HepG2 (cell line): ENCODE measurements around the gene EXOC7. TPM values are rescaled to one million over a fixed set of nuclear protein-coding genes. Genes with fewer than 3 reads are reported as not detected.

ENCODE experiments used
- AGO1 ChIP-seq: fragments of 200-400 bp; formaldehyde crosslinking; IDR thresholded peaks from 2 replicates; pipeline ENCODE4 v1.6.1; 2017; ENCODE audit warnings: mild to moderate bottlenecking, low read depth, low read length, moderate library complexity; ENCODE audit not compliant: poor library complexity, severe bottlenecking
- AKAP8 ChIP-seq: sonication (generic); formaldehyde crosslinking; IDR thresholded peaks from 2 replicates; pipeline ENCODE4 v1.5.1; 2020; ENCODE audit warnings: mild to moderate bottlenecking, missing genetic modification reagents
- FOSL1 ChIP-seq: sonication (generic); formaldehyde crosslinking; IDR thresholded peaks from 2 replicates; pipeline ENCODE4 v1.9.0; 2021; ENCODE audit warnings: missing genetic modification reagents, borderline replicate concordance
- KAT7 ChIP-seq: IDR thresholded peaks from 2 replicates; pipeline ENCODE4 v1.6.1; 2018; ENCODE audit warnings: borderline replicate concordance, missing compliant biosample characterization
- PAF1 ChIP-seq: IDR thresholded peaks from 2 replicates; pipeline ENCODE4 v1.6.1; 2016; ENCODE audit warnings: missing genetic modification reagents, missing compliant biosample characterization
- POLR2A ChIP-seq, 2 experiments: IDR thresholded peaks; 2 replicates each; pipeline ENCODE4 v1.6.1; 2011; ENCODE audit warnings: low read depth in 2 of 2, low read length in 2 of 2, mild to moderate bottlenecking in 1 of 2, moderate library complexity in 1 of 2; ENCODE audit not compliant: insufficient read depth in 1 of 2
- TARDBP ChIP-seq: sonication (generic); formaldehyde crosslinking; IDR thresholded peaks from 2 replicates; pipeline ENCODE4 v1.8.0; 2022; ENCODE audit warnings: mild to moderate bottlenecking, missing genetic modification reagents
- ZFP41 ChIP-seq: sonication (generic); formaldehyde crosslinking; IDR thresholded peaks from 2 replicates; pipeline ENCODE4 v1.4.0; 2020; ENCODE audit warnings: mild to moderate bottlenecking, missing genetic modification reagents, borderline replicate concordance
- ZNF430 ChIP-seq: sonication (generic); formaldehyde crosslinking; IDR thresholded peaks from 2 replicates; pipeline ENCODE4 v1.9.0; 2021; ENCODE audit warnings: mild to moderate bottlenecking, missing genetic modification reagents
- ZNF460 ChIP-seq: sonication (generic); formaldehyde crosslinking; IDR thresholded peaks from 2 replicates; pipeline ENCODE4 v1.5.1; 2020; ENCODE audit warnings: missing genetic modification reagents, mild to moderate bottlenecking, borderline replicate concordance
- ZNF546 ChIP-seq: sonication (generic); formaldehyde crosslinking; conservative IDR thresholded peaks from 2 replicates; pipeline ENCODE4 v1.8.1; 2023; ENCODE audit warnings: mild to moderate bottlenecking, missing genetic modification reagents
- ZNF557 ChIP-seq: sonication (generic); formaldehyde crosslinking; IDR thresholded peaks from 2 replicates; pipeline ENCODE4 v1.4.0; 2020; ENCODE audit warnings: missing genetic modification reagents
- ZNF672 ChIP-seq: sonication (generic); formaldehyde crosslinking; IDR thresholded peaks from 2 replicates; pipeline ENCODE4 v1.8.1; 2022; ENCODE audit warnings: missing genetic modification reagents
- polyA plus RNA-seq, 8 experiments: library from polyadenylated mRNA; depleted of rRNA in 3 of 8; stranded (reverse) in 7 of 8; unstranded in 1 of 8; fragments of >200 nt; fragmentation: Illumina TruSeq in 4 of 8; extraction: Trizol in 4 of 8; gene quantifications; 2 replicates each; pipeline versions ENCODE4 v1.2.1 to v1.2.3, GENCODE V29; 2011 to 2016; ENCODE audit warnings: low read depth in 4 of 8, missing spikeins in 1 of 8, mixed read lengths in 1 of 8; ENCODE audit not compliant: insufficient read depth in 1 of 8
- total RNA-seq, 5 experiments: library from RNA; depleted of rRNA; stranded (reverse); fragments of >200 nt; fragmentation: Illumina TruSeq; extraction: Trizol; gene quantifications; 2 replicates each; pipeline ENCODE4 v1.2.3, GENCODE V29; 2016; ENCODE audit warnings: low read depth in 1 of 5
- TF ChIP-seq, protein P1 (sequence below): sonication (generic); formaldehyde crosslinking; IDR thresholded peaks from 2 replicates; pipeline ENCODE4 v1.8.0; 2022; ENCODE audit warnings: mild to moderate bottlenecking, missing genetic modification reagents, moderate library complexity
- TF ChIP-seq, protein P2 (sequence below): sonication (generic); formaldehyde crosslinking; IDR thresholded peaks from 2 replicates; pipeline ENCODE4 v1.5.0; 2020; ENCODE audit warnings: mild to moderate bottlenecking, missing genetic modification reagents
- TF ChIP-seq, protein P3 (sequence below): sonication (generic); formaldehyde crosslinking; conservative IDR thresholded peaks from 2 replicates; pipeline ENCODE4 v1.5.0; 2020; ENCODE audit warnings: missing genetic modification reagents
- TF ChIP-seq, protein P4 (sequence below): sonication (generic); formaldehyde crosslinking; IDR thresholded peaks from 2 replicates; pipeline ENCODE4 v1.5.1; 2020; ENCODE audit warnings: mild to moderate bottlenecking, moderate library complexity, missing genetic modification reagents
- TF ChIP-seq, protein P5 (sequence below): sonication (generic); formaldehyde crosslinking; IDR thresholded peaks from 2 replicates; pipeline ENCODE4 v1.5.0; 2020; ENCODE audit warnings: missing genetic modification reagents
- TF ChIP-seq, protein P6 (sequence below): sonication (generic); formaldehyde crosslinking; conservative IDR thresholded peaks from 2 replicates; pipeline ENCODE4 v1.4.0; 2020; ENCODE audit warnings: missing genetic modification reagents

EXOC7 gene
- total and polyA plus RNA-seq, 2 of the 13 experiments (the other 11 are each of a cell fraction or from before 2014, with no cell fraction given): 86.9 to 116 TPM

DNA sequence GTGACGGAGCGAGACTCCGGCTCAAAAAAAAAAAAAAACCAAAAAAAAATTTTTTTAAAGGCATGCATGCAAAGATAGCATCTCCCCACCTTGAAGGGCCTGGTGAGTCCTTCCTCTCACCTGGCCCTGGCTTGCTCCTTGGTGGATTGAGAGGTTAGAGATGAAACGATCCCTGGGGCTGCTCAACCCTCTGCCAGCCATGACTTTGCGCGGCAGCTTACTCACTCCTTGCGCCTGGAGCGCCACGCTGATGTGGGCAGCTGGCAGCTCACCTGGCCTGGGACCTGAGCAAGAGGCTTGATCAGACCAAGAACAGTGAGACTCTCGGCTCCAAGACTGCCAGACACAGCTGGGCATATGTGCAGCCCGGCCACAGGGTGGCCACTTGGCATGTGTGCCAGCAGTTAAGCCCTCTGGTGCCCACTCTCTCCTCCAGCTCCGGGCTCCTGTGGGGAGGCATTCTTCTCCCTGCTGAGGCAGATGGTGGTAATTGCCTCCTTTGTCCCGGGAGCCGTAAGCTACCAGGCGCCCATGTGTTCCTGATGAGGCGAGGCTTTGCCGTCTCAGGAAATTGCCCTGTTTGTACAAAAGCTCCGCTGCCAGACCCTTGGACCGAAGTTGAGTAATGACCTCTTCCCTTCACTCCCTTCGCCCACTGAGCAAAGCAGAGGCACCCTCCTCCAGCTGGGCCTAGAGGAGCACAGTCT lies 71.4 kb downstream of the EXOC7 start (continued):
- TF ChIP-seq, protein P1, sequence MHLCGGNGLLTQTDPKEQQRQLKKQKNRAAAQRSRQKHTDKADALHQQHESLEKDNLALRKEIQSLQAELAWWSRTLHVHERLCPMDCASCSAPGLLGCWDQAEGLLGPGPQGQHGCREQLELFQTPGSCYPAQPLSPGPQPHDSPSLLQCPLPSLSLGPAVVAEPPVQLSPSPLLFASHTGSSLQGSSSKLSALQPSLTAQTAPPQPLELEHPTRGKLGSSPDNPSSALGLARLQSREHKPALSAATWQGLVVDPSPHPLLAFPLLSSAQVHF (CRISPR knock-in tag): no peak
- TF ChIP-seq, protein P2, sequence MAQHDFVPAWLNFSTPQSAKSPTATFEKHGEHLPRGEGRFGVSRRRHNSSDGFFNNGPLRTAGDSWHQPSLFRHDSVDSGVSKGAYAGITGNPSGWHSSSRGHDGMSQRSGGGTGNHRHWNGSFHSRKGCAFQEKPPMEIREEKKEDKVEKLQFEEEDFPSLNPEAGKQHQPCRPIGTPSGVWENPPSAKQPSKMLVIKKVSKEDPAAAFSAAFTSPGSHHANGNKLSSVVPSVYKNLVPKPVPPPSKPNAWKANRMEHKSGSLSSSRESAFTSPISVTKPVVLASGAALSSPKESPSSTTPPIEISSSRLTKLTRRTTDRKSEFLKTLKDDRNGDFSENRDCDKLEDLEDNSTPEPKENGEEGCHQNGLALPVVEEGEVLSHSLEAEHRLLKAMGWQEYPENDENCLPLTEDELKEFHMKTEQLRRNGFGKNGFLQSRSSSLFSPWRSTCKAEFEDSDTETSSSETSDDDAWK (CRISPR knock-in tag): no peak
- no peak for TF ChIP-seq AKAP8
- TF ChIP-seq ZNF460 (CRISPR knock-in tag): no peak
- no peak for TF ChIP-seq ZNF546 (CRISPR knock-in tag)
- TF ChIP-seq ZNF557 (CRISPR knock-in tag): no peak
- TF ChIP-seq, protein P3, sequence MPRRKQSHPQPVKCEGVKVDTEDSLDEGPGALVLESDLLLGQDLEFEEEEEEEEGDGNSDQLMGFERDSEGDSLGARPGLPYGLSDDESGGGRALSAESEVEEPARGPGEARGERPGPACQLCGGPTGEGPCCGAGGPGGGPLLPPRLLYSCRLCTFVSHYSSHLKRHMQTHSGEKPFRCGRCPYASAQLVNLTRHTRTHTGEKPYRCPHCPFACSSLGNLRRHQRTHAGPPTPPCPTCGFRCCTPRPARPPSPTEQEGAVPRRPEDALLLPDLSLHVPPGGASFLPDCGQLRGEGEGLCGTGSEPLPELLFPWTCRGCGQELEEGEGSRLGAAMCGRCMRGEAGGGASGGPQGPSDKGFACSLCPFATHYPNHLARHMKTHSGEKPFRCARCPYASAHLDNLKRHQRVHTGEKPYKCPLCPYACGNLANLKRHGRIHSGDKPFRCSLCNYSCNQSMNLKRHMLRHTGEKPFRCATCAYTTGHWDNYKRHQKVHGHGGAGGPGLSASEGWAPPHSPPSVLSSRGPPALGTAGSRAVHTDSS (CRISPR knock-in tag): no peak
- no peak for TF ChIP-seq FOSL1 (CRISPR knock-in tag)
- TF ChIP-seq, protein P4, sequence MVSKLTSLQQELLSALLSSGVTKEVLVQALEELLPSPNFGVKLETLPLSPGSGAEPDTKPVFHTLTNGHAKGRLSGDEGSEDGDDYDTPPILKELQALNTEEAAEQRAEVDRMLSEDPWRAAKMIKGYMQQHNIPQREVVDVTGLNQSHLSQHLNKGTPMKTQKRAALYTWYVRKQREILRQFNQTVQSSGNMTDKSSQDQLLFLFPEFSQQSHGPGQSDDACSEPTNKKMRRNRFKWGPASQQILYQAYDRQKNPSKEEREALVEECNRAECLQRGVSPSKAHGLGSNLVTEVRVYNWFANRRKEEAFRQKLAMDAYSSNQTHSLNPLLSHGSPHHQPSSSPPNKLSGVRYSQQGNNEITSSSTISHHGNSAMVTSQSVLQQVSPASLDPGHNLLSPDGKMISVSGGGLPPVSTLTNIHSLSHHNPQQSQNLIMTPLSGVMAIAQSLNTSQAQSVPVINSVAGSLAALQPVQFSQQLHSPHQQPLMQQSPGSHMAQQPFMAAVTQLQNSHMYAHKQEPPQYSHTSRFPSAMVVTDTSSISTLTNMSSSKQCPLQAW: peak; percentile 72; the same call in 1 of the 2 replicates
- TF ChIP-seq ZNF430 (CRISPR knock-in tag): no peak
- TF ChIP-seq, protein P5, sequence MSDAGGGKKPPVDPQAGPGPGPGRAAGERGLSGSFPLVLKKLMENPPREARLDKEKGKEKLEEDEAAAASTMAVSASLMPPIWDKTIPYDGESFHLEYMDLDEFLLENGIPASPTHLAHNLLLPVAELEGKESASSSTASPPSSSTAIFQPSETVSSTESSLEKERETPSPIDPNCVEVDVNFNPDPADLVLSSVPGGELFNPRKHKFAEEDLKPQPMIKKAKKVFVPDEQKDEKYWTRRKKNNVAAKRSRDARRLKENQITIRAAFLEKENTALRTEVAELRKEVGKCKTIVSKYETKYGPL (CRISPR knock-in tag): no peak
- no peak for TF ChIP-seq AGO1
- TF ChIP-seq PAF1 (CRISPR knock-in tag): no peak
- TF ChIP-seq ZNF672: no peak
- TF ChIP-seq TARDBP (CRISPR knock-in tag): no peak
- no peak for TF ChIP-seq KAT7 (CRISPR knock-in tag)
- no peak for TF ChIP-seq ZFP41 (CRISPR knock-in tag)
- no peak for TF ChIP-seq POLR2A (IDR thresholded peaks at IDR 0.05; ENCODE audit: insufficient read depth in 1 of 2, low read depth in 2 of 2, low read length in 2 of 2)
- TF ChIP-seq, protein P6, sequence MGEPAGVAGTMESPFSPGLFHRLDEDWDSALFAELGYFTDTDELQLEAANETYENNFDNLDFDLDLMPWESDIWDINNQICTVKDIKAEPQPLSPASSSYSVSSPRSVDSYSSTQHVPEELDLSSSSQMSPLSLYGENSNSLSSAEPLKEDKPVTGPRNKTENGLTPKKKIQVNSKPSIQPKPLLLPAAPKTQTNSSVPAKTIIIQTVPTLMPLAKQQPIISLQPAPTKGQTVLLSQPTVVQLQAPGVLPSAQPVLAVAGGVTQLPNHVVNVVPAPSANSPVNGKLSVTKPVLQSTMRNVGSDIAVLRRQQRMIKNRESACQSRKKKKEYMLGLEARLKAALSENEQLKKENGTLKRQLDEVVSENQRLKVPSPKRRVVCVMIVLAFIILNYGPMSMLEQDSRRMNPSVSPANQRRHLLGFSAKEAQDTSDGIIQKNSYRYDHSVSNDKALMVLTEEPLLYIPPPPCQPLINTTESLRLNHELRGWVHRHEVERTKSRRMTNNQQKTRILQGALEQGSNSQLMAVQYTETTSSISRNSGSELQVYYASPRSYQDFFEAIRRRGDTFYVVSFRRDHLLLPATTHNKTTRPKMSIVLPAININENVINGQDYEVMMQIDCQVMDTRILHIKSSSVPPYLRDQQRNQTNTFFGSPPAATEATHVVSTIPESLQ (CRISPR knock-in tag): 0 out of 2 replicates have a peak, but pooled peaks have one; percentile 25
